ENCODE measurements around the gene UPF3B. TPM values are rescaled to one million over a fixed set of nuclear protein-coding genes. Genes with fewer than 3 reads are reported as not detected.

UPF3B gene
- polyA plus RNA-seq, 1 donor from 2014 or later = 24.8 TPM

DNA sequence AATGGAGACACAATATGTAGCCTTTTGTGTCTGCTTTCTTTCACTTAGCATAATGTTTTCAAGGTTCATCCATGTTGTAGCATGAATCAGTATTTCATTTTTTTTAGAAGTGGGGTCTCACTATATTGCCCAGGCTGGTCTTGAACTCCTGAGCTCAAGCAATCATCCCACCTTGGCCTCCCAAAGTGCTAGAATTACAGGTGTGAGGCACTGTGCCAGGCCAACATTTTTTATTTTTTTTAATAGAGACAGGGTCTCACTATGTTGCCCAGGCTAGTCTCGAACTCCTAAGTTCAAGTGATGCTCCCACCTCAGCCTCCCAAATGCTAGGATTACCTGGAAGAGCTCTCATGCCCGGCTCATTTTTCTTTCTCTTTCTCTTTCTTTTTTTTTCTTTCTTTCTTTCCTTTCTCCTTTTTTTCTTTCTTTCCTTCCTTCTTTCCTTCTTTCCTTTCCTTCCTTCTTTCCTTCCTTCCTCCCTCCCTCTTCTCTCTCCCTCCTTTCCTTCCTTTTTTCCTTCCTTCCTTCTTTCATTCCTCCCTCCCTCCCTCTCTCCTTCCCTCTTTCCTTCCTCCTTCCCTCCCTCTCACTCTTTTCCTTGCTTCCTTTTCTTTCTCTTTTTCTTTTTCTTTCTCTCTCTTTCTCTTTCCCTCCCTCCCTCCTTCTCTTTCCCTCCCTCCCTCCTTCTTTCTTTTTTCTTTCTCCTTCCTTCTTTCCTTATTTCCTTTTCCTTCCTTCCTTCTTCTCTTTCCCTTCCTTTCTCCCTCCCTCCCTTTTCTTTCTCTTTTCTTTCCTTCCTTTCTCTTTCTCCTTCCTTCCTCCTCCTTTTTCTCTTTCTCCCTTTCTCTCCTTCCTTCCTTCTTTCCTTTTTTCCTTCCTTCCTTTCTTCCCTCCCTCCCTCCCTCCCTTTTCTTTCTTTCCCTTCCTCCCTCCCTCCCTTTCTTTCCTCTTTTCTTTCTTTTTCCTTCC lies 51.2 kb downstream of the UPF3B start:
- no peaks in the 10 kb centered on the region for H3K9me2 ChIP-seq (ENCODE audit: insufficient read depth, low read length)
- TF ChIP-seq SMC3 (conservative IDR thresholded peaks at IDR 0.05; ENCODE audit: poor library complexity) = no peak
- TF ChIP-seq TAF1 (IDR thresholded peaks at IDR 0.05; ENCODE audit: low read depth) = no peak
- H3K9me3 ChIP-seq (ENCODE audit: low read length) = no peaks in the 10 kb centered on the region
- no peak overlapping the region for H2AFZ ChIP-seq (ENCODE audit: low read depth, low read length)
- H3K4me2 ChIP-seq (ENCODE audit: low read length) = no peak overlapping the region
- H4K20me1 ChIP-seq (ENCODE audit: insufficient read depth) = no peaks in the 10 kb centered on the region
- no peak overlapping the region for H3K4me3 ChIP-seq (ENCODE audit: low read length)
- H3K79me2 ChIP-seq (replicated peaks; ENCODE audit: insufficient read depth, low read length) = no peaks in the 10 kb centered on the region
- no peaks in the 10 kb centered on the region for H3K27me3 ChIP-seq (ENCODE audit: insufficient read depth, low read depth, low read length)
- no peak overlapping the region for H3K27ac ChIP-seq (ENCODE audit: low read length)
- no peaks in the 10 kb centered on the region for H3F3A ChIP-seq (ENCODE audit: insufficient read depth, low read length, poor library complexity, severe bottlenecking)
- no peaks in the 10 kb centered on the region for H3K36me3 ChIP-seq (ENCODE audit: insufficient read depth, low read length)
- no peak overlapping the region for H3K9ac ChIP-seq (ENCODE audit: low read length)

DNA sequence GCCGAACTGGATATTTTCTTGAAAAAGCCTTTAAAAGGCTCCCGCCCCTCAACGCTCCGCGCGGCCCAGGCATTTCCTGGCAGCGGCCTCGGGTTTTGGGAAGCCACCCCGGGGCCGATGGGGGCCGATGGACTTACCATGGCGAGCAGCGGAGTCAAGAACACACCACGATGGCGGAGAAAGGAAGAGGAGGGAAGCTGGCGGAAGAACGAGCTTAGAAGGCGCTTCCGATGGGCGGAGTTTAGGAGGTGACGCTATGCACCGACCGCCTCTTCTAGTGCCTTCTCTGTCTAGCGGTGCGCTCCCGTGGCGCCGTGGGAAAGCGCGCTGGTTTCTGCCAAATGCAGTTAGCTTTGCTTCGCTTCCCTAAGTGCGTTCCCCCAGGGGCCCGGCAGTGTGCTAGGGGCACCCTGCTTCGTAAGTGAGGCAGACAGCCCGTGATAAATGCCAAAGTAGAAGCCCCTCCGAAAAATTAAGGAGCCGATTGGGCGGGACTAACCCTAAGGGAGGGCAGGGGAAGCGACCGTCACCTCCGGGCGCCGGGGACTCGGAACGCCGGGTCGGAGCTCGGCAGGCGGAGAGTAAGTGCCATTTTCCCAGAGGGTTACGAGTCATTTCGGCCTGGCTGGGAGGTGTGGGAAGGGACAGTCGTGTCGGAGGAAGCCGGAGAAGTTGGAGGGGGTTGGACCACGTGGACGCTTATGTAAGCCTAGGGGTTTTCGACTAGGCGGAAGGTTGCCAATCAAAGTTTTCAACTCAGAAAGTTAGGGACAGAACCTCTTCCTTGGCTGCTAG lies 61.1 kb downstream of the UPF3B start, which contains the start of gene RPL39:
TSS of gene RPL39 (minus strand) at position 194 of the 795 bp plus-strand sequence. CDS start at position 140, 54 bp downstream.
- TF ChIP-seq MXI1 (conservative IDR thresholded peaks at IDR 0.05; ENCODE audit: poor library complexity, severe bottlenecking) (peak; percentile 64), RAD21 (conservative IDR thresholded peaks at IDR 0.05) (peak; percentile 18), POLR2AphosphoS5 (IDR thresholded peaks at IDR 0.05) (peak; percentile 90), SMC3 (conservative IDR thresholded peaks at IDR 0.05; ENCODE audit: poor library complexity) (no peak), EZH2 (IDR thresholded peaks at IDR 0.05; ENCODE audit: borderline replicate concordance, insufficient read depth, low read length, poor library complexity, severe bottlenecking) (no peak), TAF1 (IDR thresholded peaks at IDR 0.05; ENCODE audit: low read depth) (peak; percentile 86), CTCF (IDR thresholded peaks at IDR 0.05; ENCODE audit: poor library complexity, severe bottlenecking) (no peak)
- TF ChIP-seq, protein P1, sequence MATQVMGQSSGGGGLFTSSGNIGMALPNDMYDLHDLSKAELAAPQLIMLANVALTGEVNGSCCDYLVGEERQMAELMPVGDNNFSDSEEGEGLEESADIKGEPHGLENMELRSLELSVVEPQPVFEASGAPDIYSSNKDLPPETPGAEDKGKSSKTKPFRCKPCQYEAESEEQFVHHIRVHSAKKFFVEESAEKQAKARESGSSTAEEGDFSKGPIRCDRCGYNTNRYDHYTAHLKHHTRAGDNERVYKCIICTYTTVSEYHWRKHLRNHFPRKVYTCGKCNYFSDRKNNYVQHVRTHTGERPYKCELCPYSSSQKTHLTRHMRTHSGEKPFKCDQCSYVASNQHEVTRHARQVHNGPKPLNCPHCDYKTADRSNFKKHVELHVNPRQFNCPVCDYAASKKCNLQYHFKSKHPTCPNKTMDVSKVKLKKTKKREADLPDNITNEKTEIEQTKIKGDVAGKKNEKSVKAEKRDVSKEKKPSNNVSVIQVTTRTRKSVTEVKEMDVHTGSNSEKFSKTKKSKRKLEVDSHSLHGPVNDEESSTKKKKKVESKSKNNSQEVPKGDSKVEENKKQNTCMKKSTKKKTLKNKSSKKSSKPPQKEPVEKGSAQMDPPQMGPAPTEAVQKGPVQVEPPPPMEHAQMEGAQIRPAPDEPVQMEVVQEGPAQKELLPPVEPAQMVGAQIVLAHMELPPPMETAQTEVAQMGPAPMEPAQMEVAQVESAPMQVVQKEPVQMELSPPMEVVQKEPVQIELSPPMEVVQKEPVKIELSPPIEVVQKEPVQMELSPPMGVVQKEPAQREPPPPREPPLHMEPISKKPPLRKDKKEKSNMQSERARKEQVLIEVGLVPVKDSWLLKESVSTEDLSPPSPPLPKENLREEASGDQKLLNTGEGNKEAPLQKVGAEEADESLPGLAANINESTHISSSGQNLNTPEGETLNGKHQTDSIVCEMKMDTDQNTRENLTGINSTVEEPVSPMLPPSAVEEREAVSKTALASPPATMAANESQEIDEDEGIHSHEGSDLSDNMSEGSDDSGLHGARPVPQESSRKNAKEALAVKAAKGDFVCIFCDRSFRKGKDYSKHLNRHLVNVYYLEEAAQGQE (IDR thresholded peaks at IDR 0.05; ENCODE audit: borderline replicate concordance) = peak; percentile 93
- H3K4me3 ChIP-seq (ENCODE audit: low read length) = peak within 1 kb of the TSS; percentile 78
- H3K27me3 ChIP-seq (ENCODE audit: insufficient read depth, low read depth, low read length) = no peaks in the 10 kb centered on the region
- peak within 1 kb of the TSS; percentile 87 for H3K9ac ChIP-seq (ENCODE audit: low read length)
- peaks cover 18% of the 10 kb centered on the region for H3K79me2 ChIP-seq (replicated peaks; ENCODE audit: insufficient read depth, low read length)
- H4K20me1 ChIP-seq (ENCODE audit: insufficient read depth) = no peaks in the 10 kb centered on the region
- H3K9me2 ChIP-seq (ENCODE audit: insufficient read depth, low read length) = no peaks in the 10 kb centered on the region
- no peaks in the 10 kb centered on the region for H3K9me3 ChIP-seq (ENCODE audit: low read length)
- H3K36me3 ChIP-seq (ENCODE audit: insufficient read depth, low read length) = no peaks in the 10 kb centered on the region
- no peaks in the 10 kb centered on the region for H3F3A ChIP-seq (ENCODE audit: insufficient read depth, low read length, poor library complexity, severe bottlenecking)
- H2AFZ ChIP-seq (ENCODE audit: low read depth, low read length) = peak within 1 kb of the TSS; percentile 51
- peak within 1 kb of the TSS; percentile 88 for H3K27ac ChIP-seq (ENCODE audit: low read length)
- H3K4me2 ChIP-seq (ENCODE audit: low read length) = peak within 1 kb of the TSS; percentile 65
